ENCODE data around the gene ADAM8. TPM values are rescaled to one million over a fixed set of nuclear protein-coding genes. Genes with fewer than 3 reads are reported as not detected.
A peak's percentile ranks its signal among the peaks of the same experiment; 100 is the strongest.

The ADAM8 gene
- total RNA-seq, 2 donors from 2014 or later = 2.3 to 2.8 TPM

DNA sequence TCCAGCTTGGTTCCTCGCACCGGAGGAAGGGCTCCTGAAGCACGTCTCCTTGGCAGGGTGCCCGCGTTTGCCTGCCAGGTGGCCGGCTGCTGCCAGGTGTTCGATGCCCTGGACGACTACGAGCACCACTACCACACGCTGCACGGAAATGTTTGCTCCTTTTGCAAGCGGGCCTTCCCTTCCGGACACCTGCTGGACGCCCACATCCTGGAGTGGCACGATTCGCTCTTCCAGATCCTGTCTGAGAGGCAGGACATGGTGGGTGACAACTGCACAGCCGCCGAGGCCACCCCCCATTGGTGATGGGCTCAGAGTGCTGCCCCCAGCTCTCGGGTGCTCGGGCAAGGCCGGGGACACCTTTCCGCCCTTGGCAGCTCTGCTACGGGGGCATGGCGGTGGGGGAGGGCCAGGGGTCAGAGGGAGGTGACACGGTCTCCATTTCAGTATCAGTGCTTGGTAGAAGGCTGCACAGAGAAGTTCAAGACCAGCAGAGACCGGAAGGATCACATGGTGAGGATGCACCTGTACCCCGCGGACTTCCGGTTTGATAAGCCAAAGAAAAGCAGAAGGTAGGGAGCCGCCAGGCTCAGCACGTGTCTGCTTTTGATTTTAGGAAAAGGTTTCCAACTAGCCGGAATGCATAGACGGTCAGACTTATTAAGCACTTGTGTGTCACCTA is 33.2 kb upstream of the ADAM8 start:
- DNase-seq (peak; percentile 76 to 83), ATAC-seq (peak; percentile 25)
- intact Hi-C loops (cut with DNase I, micrococcal nuclease) = no loop called here

DNA sequence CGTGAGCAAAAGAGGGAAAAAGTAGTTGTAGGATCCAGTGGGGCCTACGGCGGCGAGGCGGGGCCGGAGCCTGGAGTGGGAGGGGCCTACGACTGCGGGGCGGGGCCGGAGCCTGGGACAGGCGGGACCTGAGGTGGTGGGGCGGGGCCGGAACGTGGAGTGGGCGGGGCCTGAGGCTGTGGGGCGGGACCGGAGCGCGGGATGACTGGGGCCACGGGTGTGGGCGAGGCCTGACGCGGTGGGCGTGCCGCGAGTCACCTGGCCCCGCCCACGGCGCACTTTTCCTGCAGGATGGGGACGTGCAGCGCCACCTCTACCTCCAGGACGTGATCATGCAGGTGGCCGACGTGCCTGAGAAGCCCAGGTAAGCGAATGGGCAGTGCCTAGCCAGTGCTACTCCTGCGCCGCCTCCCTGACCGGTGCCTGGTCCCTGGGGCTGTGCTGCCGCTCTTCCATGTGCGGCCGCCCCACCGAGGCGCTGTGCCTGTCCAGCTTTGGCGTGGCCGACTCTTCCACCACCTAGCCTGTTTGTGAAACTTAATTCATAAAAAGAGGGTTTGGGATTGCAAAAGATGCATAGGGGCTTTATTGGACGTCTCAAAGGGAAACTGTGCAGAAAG is 32.5 kb upstream of the ADAM8 start:
- peak; percentile 86 for ATAC-seq
- DNase-seq = peak; percentile 92 to 98
- intact Hi-C loops (cut with DNase I, micrococcal nuclease) = no loop called here

DNA sequence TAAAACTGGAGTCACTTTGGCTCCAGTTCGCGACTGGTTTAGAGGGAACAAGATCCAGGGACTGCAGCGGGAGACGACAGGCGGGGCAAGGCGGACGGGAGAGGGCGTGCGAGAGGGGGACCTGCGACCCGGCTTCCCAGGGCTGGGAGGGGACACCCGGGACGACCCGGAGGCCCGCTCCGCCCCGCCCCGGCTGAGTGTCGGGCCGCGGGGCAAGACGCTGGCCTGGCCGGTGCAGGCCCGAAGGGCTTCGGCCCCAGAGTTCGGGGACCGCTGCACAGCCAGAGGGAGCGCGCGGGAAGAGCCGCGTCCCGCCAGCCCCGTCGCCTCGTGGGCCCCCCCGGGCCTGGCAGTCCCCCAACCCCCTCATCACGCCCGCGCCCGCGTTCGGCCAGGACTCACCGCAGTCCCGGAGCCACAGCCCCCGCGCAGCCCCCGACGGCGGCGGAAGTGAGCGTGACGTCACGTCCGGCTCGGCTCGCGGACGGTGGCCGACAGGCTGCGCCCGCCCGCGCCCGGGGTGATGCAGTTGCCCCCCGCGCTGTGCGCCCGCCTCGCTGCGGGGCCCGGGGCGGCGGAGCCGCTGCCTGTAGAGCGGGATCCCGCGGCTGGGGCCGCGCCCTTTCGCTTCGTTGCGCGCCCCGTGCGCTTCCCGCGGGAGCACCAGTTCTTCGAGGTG is 31.9 kb upstream of the ADAM8 start, which contains the start of the genes TUBGCP2 and ZNF511:
Gene TUBGCP2 (minus strand): TSS at position 452 of the 679 bp plus-strand sequence. CDS start 5,931 bp downstream, outside the sequence.
Gene ZNF511 (plus strand): TSS at position 494 of the 679 bp plus-strand sequence. CDS start 30 bp downstream, at position 524.
- DNase-seq (peak; percentile 78 to 91), ATAC-seq (peak; percentile 71)
- intact Hi-C loops (cut with DNase I, micrococcal nuclease) = no loop called here

DNA sequence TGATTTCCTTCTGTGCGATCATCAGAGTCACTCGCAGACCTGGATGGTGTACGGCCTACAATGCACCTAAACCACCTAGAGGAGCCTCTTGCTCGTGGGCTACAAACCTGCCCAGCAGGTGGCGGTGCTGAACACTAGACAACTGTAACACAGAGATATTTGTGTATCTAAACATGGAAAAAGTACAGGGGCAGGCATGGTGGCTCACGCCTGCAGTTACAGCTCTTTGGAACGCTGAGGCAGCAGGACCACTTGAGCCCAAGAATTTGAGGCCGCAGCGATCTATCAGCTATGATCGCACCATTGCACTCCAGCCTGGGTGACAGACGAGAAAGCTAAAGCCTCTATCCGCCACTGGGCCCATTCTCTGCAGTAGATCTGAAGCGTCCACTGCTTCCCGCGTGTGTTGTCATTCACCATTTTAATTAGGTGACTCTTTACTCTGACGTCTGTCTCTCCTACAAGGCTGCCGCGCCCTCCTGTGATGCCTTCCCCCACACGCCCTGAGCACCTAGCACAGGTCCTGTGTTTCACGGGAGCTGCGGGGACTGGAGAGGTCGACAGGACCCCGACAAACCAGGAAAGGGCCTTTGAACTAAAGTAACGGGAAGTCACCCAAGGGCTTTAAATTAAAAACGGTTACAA is 31.2 kb upstream of the ADAM8 start:
- ATAC-seq (peak; percentile 44), DNase-seq (peak; percentile 81 to 95)
- intact Hi-C loops (cut with DNase I, micrococcal nuclease) = no loop called here

DNA sequence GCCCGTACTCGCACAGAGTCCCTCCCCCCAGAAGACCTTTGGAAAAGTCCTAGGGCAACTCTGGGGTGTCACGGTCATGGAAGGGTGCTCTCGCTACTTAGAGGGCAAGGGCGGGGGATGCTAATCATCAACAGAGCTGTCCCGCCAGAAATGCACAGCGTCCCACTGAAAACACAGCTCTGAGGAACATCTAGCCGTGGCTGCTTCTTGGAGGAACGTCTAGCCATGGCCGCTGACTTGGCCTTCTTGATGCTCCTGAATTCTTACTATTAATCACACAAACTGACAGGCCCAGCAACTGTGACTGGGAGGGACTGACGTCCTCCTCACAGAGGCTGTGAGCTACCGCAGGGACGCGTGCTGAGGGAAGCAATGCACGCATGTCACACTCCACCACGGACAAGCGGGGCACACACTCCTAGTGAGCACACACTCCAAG is 30.3 kb upstream of the ADAM8 start:
- no peak for DNase-seq
- no peak for ATAC-seq
- intact Hi-C loops (cut with DNase I, micrococcal nuclease) = no loop called here

DNA sequence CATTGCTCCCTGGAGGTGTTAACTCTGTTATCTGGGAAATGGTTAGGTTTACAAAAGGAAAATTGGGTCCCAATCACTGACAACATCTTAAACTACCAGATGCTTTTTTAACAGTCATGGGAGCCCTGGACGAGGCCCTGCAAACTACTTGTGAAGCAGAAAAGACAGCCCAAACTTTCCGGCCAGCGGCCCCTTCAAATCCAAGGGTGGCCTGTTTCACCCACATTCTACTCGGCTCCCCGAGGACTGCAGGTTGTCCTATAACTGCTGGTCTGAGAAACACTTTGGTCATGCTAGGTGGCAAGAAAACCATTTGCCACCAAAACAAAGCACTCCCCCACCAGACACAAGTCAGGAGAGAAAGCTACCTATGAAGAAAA is 29.4 kb upstream of the ADAM8 start:
- ATAC-seq (no peak), DNase-seq (no peak)
- intact Hi-C loops (cut with DNase I, micrococcal nuclease) = no loop called here

DNA sequence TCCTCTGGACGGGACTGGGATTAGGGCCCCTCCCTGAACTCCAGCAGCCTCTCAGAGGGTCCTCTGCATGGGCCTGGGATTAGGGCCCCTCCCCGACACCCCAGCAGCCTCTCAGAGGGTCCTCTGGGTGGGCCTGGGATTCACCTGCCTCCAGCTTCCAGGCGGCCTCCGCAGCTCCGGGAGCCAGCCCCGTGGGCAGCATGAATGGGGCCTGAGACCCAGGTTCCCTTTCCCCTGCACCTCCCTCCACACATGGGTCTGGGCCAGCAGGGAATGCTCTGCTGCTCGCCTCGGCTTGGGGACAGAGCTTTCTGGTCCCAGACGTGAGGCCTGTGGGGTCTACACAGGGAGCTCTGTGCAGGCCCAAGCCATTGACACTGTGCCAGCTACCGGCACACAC is 26.5 kb upstream of the ADAM8 start:
- DNase-seq = no peak
- intact Hi-C loops (cut with DNase I, micrococcal nuclease) = no loop called here
- no peak for ATAC-seq

DNA sequence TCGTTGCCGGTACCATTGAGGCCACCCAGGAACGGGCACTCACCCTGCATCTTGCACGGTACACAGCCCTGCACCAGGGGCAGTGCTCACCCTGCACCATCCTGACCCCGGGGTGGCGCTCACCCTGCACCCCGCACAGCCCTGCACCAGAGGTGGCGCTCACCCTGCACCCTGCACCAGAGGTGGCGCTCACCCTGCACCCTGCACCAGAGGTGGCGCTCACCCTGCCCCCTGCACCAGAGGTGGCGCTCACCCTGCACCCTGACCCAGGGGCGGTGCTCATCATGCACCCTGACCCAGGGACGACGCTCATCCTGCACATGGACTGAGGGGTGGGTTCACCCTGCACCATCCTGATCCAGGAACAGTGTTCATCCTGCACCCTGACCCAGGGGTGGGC is 25.6 kb upstream of the ADAM8 start:
- intact Hi-C loops (cut with DNase I, micrococcal nuclease) = no loop called here
- DNase-seq (no peak), ATAC-seq (no peak)

DNA sequence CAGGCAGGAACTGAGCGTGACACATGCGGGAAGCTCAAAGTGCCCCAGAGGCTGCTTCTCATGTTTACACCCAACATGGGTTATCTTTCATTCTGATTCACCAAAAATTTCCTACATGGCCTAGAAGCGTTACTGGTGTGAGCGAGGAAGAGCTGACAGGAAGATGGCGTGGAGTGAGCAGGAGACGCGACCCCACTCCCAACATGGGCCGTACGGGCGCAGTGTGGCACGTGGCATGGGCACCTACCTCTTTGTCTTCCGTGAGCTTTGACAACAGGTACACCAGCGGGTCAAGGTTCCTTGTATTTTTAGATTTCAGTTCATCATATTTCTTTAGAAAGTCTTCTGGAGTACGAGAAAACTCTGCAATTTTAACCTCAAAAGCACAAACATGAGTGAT is 23.1 kb upstream of the ADAM8 start:
- ATAC-seq (no peak), DNase-seq (no peak)
- intact Hi-C loops (cut with DNase I, micrococcal nuclease) = no loop called here

DNA sequence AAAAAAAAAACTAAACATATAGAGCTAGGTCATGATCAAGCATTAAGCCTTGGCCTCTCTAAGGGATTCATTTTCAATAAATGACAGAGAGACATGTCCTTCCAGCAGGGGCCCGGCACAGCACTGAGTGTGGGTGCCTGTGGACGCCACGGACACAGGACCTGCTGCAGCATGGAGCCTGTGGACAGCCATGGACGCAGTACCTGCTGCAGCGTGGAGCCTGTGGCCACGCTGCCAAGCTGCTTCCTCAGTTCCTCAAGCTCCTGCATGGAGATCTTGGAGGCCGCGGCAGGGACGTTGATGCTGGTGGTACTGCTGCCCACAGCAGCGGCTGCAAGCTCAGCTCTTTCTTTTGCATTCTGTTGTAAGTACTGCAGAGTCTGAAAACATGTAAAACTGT is 22.6 kb upstream of the ADAM8 start:
- DNase-seq = no peak
- ATAC-seq = no peak
- intact Hi-C loops (cut with DNase I, micrococcal nuclease) = no loop called here

DNA sequence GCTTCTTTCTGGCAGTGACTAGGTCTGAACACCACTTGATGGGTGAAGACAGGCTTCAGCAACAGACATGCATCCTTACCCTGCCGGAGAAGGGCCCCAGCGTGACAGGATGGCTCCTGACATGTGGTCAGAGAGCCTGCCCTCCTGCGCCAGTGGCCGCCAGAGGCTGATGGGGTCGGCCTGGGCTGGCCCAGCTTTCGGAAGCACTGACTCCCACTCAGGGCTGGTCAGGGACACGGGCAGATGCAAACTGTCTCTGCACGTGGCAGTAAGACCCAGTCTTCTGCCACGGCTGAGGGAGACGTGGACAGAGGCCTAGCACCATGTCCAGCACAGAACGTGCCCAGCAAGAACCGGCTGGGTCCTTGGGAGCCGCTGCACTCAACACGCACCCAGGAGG is 21.8 kb upstream of the ADAM8 start:
- ATAC-seq = no peak
- no peak for DNase-seq
- intact Hi-C loops (cut with DNase I, micrococcal nuclease) = no loop called here

DNA sequence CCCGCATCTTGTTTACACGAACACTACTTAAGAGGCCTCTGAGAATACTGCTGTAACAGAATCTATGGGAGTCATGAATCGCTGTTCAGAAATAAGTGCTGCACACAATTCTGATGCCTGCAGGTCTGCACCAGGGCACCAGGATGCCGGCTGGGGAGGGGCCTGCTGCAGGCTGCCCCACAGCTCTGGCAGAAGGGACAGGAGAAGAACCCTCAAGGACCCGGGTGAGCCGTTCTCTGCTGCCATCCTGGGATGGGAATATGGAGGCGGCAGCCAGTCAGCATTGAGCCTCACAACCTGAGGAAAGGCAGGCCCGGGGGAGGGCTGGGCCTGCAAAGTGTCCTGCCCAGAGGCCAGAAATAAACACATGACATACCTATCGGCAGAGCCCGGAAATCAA is 20.8 kb upstream of the ADAM8 start:
- DNase-seq = no peak
- ATAC-seq = no peak
- intact Hi-C loops (cut with DNase I, micrococcal nuclease) = no loop called here

DNA sequence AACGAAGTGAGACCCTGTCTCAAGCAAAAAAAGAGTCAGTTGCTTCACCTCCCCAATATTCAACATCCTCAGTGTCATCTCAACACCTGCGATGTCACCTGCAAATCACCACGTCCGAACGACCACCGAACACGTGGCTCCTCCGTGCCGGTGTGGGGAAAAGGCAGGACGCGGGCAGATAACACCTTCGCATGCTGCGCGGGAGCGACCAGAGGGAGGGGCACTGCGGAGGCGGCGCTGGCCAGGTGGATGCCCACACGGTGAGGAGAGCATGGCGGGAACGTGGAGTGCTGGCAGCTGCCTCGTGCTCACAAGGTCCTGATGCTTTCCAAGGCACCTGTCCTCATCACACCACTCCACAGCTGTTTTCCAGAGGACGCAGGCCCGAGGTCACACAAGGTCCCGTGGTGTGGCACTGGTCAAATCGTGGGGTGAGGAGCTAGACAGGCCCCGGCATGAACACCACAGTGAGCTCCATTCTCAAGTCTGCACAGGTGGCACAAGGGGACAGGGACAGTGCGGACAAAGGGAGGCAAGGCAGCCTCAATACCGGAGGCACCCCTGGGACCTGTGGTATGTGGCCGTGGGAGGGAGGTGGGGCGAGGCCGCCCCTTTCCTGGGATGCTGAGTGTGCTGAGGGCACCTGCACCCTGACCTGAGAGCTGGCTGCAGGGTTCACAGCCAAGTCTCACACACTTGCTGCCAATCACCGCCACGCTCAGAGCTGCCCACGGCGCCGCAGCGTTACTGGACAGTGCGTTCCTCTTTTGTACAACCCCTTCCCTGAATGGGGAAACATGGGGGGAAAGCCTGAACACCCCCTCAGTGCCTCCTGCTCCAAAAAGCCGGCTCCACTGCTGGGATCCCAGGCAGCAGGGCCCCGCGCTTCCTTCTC is 19.0 kb upstream of the ADAM8 start:
- DNase-seq = no peak
- intact Hi-C loops (cut with DNase I, micrococcal nuclease) = no loop called here
- ATAC-seq = no peak

DNA sequence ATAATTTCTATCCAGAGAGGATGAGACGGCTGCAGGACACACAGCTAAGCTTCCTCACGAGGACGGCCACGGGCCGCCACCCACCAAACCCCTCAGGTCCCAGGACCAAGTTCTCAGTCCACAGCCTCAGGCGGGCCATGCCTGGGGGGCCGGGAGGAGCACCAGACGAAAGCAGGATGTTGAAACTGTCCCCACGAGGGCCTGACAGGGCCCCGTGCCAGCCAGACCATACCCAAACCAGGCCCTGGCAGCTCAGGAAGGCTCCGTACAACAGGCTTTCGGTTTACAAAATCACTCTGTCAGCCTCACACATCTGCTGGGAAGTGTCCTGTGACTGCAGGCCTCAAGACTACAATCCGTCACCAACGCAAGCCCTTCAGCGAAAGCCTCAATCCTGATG is 17.5 kb upstream of the ADAM8 start:
- intact Hi-C loops (cut with DNase I, micrococcal nuclease) = no loop called here
- DNase-seq = no peak
- peak; percentile 6 for ATAC-seq

DNA sequence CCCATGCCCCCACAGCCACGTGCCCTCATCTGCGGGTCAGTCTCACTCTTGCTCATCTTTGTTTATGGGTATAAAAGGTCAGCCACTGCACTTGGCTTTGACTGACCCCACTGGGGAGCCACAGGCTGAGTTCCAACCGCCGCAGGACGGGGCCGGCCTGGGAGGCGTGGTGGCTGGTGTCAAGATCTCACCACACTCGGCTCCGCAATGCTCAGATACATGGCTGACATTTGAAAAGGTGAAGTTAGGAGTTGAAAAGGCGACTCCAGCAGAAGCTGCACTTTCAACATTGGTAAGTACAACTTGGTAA is 17.1 kb upstream of the ADAM8 start:
- DNase-seq (no peak), ATAC-seq (no peak)
- intact Hi-C loops (cut with DNase I, micrococcal nuclease) = no loop called here

DNA sequence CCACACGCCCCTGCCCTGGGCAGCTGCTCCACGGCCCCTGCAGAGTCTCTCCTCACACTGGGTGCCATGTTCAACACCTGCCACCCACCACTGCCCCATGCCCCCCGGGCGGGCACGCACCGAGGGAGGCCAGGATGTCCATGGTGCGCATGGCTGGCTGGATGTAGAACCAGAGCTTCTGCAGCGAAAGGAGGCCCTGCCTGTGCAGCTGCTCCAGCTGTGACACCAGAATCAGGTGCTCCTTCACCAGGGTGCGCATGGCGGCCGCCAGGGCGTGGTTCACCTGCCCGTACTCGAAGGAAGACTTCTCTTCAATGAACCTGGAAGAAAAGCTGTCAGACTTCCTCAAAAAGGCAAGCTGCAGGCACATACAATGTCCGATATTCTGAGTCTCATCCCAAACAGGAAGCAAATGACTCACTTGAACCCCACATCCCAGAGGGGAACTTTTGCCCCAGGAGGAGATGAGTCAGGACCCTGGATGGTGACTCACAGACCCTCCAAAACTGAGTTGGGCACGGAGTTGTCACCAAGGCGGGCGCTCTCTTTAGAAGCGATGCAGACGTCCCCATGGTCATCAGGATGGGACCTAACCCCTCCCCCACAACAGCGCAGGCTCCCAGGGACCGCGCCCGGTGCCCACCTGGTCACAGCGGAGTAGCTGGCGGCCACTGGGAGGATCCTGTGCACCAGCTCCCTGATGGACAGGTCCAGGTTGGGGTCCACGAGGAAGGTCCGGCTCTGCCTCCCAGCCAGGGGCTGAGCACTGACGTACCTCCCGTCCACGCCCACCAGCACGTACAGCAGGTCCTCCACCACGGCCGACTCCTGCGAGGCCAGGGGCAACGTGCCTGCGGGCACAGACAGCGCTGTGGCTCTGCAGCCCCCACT is 16.5 kb upstream of the ADAM8 start:
- DNase-seq = no peak
- no peak for ATAC-seq
- intact Hi-C loops (cut with DNase I, micrococcal nuclease) = no loop called here

DNA sequence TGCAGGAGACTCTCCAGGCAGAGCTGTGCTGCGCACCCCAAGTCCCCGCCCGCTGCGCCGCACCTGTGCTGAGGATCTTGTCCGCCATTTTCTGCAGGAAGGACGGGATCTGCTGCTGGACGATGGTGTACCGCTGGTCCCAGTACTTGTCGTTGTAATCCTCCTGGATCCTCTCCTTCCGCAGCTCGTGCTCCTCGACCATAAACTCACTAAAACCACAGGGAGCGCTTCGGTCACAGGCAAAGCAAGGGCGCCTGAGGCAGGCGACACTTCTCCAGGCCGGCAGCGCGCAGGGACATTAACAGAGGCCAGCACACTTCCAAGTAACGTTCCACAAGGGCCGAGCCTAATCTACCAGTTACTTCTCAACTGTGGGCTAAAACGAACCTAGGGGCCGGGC is 13.1 kb upstream of the ADAM8 start:
- ATAC-seq (no peak), DNase-seq (no peak)
- intact Hi-C loops (cut with DNase I, micrococcal nuclease) = no loop called here

All from left colon (tissue), 2 donors.